Endothelial cell of umbilical vein (primary cell): ENCODE data around the gene PEDS1. TPM values are rescaled to one million over a fixed set of nuclear protein-coding genes. Genes with fewer than 3 reads are reported as not detected.

ENCODE experiments used
- BruUV-seq: library from RNA; stranded (reverse); fragments of 400-500 nt; replicated peaks from 2 replicates; lab custom pipeline; 2021; lab: Mats Ljungman, UMichigan
- CTCF ChIA-PET: fragments of 300-600, 350-600 bp; sonication (Branson Sonifier 250); formaldehyde crosslinking; loops from one replicate; lab custom pipeline; 2021; ENCODE audit warnings: antibody characterized with exemption, inconsistent platforms; lab: Charles Lee
- POLR2A ChIA-PET: fragments of 300-600, 350-600 bp; sonication (Branson Sonifier 250); formaldehyde crosslinking; loops from one replicate; lab custom pipeline; 2021; ENCODE audit warnings: antibody characterized with exemption, inconsistent platforms; lab: Charles Lee
- DNase-seq: peaks from one replicate; pipeline ENCODE4 v3.0.0-alpha.2; 2011; ENCODE audit warnings: low read depth, low spot score
- FAIRE-seq: peaks from 2 replicates; lab custom pipeline; 2011; peaks lifted over from hg19 to GRCh38; lab: Jason Lieb, UNC
- H2AFZ ChIP-seq: 2 replicates; pipeline ENCODE4 v1.6.0; 2012; ENCODE audit warnings: low read depth, low read length, control low read depth, inconsistent platforms
- H3K27ac ChIP-seq: 2 replicates; pipeline ENCODE4 v1.5.1; 2011; ENCODE audit warnings: low read depth, mild to moderate bottlenecking, control low read depth, low read length, moderate library complexity; ENCODE audit not compliant: insufficient read depth
- H3K27me3 ChIP-seq, 2 experiments: 2 replicates each; pipeline versions ENCODE4 v1.6.0 to v1.6.1; 2011; ENCODE audit warnings: low read length in 2 of 2, mixed read lengths in 1 of 2; ENCODE audit not compliant: control insufficient read depth in 2 of 2, insufficient read depth in 2 of 2
- H3K36me3 ChIP-seq, 2 experiments: 2 replicates in 1 of 2; 3 replicates in 1 of 2; pipeline ENCODE4 v1.5.1; 2011; ENCODE audit warnings: low read length in 2 of 2, mild to moderate bottlenecking in 1 of 2, moderate library complexity in 1 of 2; ENCODE audit not compliant: control insufficient read depth in 2 of 2, insufficient read depth in 2 of 2; ENCODE audit errors: extremely low read depth in 1 of 2
- H3K4me1 ChIP-seq: 3 replicates; pipeline ENCODE4 v1.5.1; 2011; ENCODE audit warnings: mild to moderate bottlenecking, low read length; ENCODE audit not compliant: control insufficient read depth, insufficient read depth; ENCODE audit errors: extremely low read depth
- H3K4me2 ChIP-seq: 2 replicates; pipeline ENCODE4 v1.6.1; 2011; ENCODE audit warnings: low read length, control low read depth, mixed read lengths; ENCODE audit not compliant: insufficient read depth
- H3K4me3 ChIP-seq, 3 experiments: fragments of 200-600 bp in 1 of 3; sonication (generic), shearing (Covaris generic) in 1 of 3; replicated peaks in 1 of 3; 2 replicates each; pipeline ENCODE4 v1.5.1; 2011 to 2016; ENCODE audit warnings: control low read depth in 3 of 3, low read length in 3 of 3, mild to moderate bottlenecking in 2 of 3, inconsistent platforms in 1 of 3, low read depth in 1 of 3, moderate library complexity in 1 of 3; ENCODE audit not compliant: insufficient read depth in 1 of 3
- H3K79me2 ChIP-seq: 2 replicates; pipeline ENCODE4 v1.6.0; 2012; ENCODE audit warnings: low read length, inconsistent platforms; ENCODE audit not compliant: control insufficient read depth, insufficient read depth
- H3K9ac ChIP-seq: replicated peaks from 2 replicates; pipeline ENCODE3; 2011; ENCODE audit warnings: low read length, control low read depth; ENCODE audit not compliant: insufficient read depth; ENCODE audit errors: extremely low read depth
- H3K9me1 ChIP-seq: replicated peaks from 3 replicates; pipeline ENCODE4 v1.6.0; 2011; ENCODE audit warnings: mild to moderate bottlenecking, low read length; ENCODE audit not compliant: control insufficient read depth, insufficient read depth; ENCODE audit errors: extremely low read depth
- H3K9me3 ChIP-seq: replicated peaks from 2 replicates; pipeline ENCODE4 v1.5.1; 2012; ENCODE audit warnings: low read length, inconsistent platforms; ENCODE audit not compliant: control insufficient read depth, insufficient read depth
- H4K20me1 ChIP-seq: replicated peaks from 2 replicates; pipeline ENCODE3; 2011; ENCODE audit warnings: mild to moderate bottlenecking, low read length; ENCODE audit not compliant: control insufficient read depth, insufficient read depth; ENCODE audit errors: extremely low read depth
- EZH2 ChIP-seq: IDR thresholded peaks from 2 replicates; pipeline ENCODE4 v1.6.1; 2012; ENCODE audit warnings: borderline replicate concordance, low read depth, mild to moderate bottlenecking, moderate library complexity, low read length, inconsistent platforms; ENCODE audit not compliant: severe bottlenecking
- FOS ChIP-seq: IDR thresholded peaks from 2 replicates; pipeline ENCODE4 v1.6.1; 2011; ENCODE audit warnings: mild to moderate bottlenecking, low read length, moderate library complexity, borderline replicate concordance; ENCODE audit not compliant: insufficient read depth
- GATA2 ChIP-seq: IDR thresholded peaks from 2 replicates; pipeline ENCODE4 v1.7.0; 2011; ENCODE audit warnings: low read depth, mild to moderate bottlenecking, moderate library complexity, mixed read lengths, low read length; ENCODE audit not compliant: insufficient read length, insufficient read depth
- JUN ChIP-seq: IDR thresholded peaks from 2 replicates; pipeline ENCODE4 v1.6.1; 2011; ENCODE audit warnings: borderline replicate concordance, low read depth; ENCODE audit not compliant: insufficient read length, insufficient read depth
- MYC ChIP-seq: IDR thresholded peaks from one replicate; pipeline ENCODE4 v1.6.1; 2011; ENCODE audit warnings: mild to moderate bottlenecking, low read depth, low read length
- POLR2A ChIP-seq: IDR thresholded peaks from 2 replicates; pipeline ENCODE4 v1.6.1; 2012; ENCODE audit warnings: low read depth, mild to moderate bottlenecking, control low read depth, low read length
- POLR2AphosphoS5 ChIP-seq: IDR thresholded peaks from 2 replicates; pipeline ENCODE4 v1.6.1; 2012; ENCODE audit warnings: low read depth, mild to moderate bottlenecking, control low read depth, low read length, moderate library complexity; ENCODE audit not compliant: insufficient read depth
- dilution Hi-C: fragments of 300-500 bp; cut with MboI; formaldehyde crosslinking; loops from one replicate; pipeline ENCODE4 v1.15.0; 2019; ENCODE audit warnings: low sequenced_read_pairs; ENCODE audit not compliant: extremely low pct_ligation_motif_present
- intact Hi-C: fragments of 100-400 bp; cut with micrococcal nuclease; formaldehyde crosslinking; loops from one replicate; pipeline ENCODE4 v1.10.0; 2022
- polyA plus RNA-seq, 4 experiments: library from polyadenylated mRNA; depleted of rRNA in 3 of 4; stranded (reverse) in 3 of 4; unstranded in 1 of 4; fragments of >200 nt; gene quantifications; 2 replicates each; pipeline versions ENCODE4 v1.2.1 to v1.2.3, GENCODE V29; 2011 to 2012; ENCODE audit warnings: missing spikeins in 1 of 4
- total RNA-seq: library from RNA; stranded (reverse); gene quantifications from 2 replicates; pipeline ENCODE4 v1.2.3, GENCODE V29; 2021
- TF ChIP-seq, protein P1 (sequence below): IDR thresholded peaks from 2 replicates; pipeline ENCODE4 v1.6.1; 2011; ENCODE audit not compliant: insufficient read depth, insufficient read length
- TF ChIP-seq, protein P2 (sequence below), 2 donors: IDR thresholded peaks; 1 replicate in 1 of 2; 2 replicates in 1 of 2; pipeline ENCODE4 v1.5.1; 2011; ENCODE audit warnings: low read length in 2 of 2, mild to moderate bottlenecking in 2 of 2, moderate library complexity in 2 of 2, control low read depth in 1 of 2, inconsistent platforms in 1 of 2, low read depth in 1 of 2; ENCODE audit not compliant: insufficient read depth in 1 of 2; ENCODE audit errors: extremely low read depth in 1 of 2

Gene PEDS1
- total and polyA plus RNA-seq, 2 donors (not counting 3 experiments of a cell fraction or from before 2014, with no cell fraction given): 62.7 to 131 TPM

DNA sequence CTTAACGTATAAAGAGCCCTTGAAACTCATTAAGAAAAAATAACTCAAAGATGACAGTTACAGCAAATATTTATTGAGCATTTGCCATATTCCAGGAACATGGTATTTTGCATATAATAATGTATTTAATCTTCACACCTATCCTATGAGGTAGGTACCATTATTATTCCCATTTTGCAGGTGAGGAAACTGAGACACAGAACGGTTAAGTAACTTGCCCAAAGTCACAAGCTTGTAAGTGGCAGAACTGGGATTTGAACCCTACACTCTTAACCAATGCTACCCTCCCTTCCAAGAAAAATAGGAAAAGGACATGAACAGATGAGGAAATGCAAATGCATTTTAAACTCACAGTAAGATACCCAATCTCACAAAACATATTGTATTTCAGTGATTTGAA, 35.3 kb downstream of the PEDS1 start:
- H3K9me3 ChIP-seq: no peaks in the 10 kb centered on the region
- no peaks in the 10 kb centered on the region for H3K27me3 ChIP-seq
- dilution Hi-C loops (no loop called here), intact Hi-C loops (no loop called here)
- CTCF ChIA-PET: interaction anchor here (0.8 to 10.7 kb wide), 7 partner anchors 15 to 139 kb away, joined by 3 to 309 read pairs (median 3); no protein-coding TSS in a partner anchor
- BruUV-seq: no TSS peak
- H3K79me2 ChIP-seq: no peaks in the 10 kb centered on the region
- TF ChIP-seq EZH2: no peak
- no peak for TF ChIP-seq MYC
- no peak for TF ChIP-seq FOS
- TF ChIP-seq POLR2AphosphoS5: no peak
- TF ChIP-seq POLR2A: no peak
- no peak for TF ChIP-seq JUN
- TF ChIP-seq GATA2: no peak
- TF ChIP-seq, protein P1, sequence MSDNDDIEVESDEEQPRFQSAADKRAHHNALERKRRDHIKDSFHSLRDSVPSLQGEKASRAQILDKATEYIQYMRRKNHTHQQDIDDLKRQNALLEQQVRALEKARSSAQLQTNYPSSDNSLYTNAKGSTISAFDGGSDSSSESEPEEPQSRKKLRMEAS: no peak
- TF ChIP-seq, protein P2, sequence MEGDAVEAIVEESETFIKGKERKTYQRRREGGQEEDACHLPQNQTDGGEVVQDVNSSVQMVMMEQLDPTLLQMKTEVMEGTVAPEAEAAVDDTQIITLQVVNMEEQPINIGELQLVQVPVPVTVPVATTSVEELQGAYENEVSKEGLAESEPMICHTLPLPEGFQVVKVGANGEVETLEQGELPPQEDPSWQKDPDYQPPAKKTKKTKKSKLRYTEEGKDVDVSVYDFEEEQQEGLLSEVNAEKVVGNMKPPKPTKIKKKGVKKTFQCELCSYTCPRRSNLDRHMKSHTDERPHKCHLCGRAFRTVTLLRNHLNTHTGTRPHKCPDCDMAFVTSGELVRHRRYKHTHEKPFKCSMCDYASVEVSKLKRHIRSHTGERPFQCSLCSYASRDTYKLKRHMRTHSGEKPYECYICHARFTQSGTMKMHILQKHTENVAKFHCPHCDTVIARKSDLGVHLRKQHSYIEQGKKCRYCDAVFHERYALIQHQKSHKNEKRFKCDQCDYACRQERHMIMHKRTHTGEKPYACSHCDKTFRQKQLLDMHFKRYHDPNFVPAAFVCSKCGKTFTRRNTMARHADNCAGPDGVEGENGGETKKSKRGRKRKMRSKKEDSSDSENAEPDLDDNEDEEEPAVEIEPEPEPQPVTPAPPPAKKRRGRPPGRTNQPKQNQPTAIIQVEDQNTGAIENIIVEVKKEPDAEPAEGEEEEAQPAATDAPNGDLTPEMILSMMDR (IDR thresholded peaks at IDR 0.05; ENCODE audit: extremely low read depth in 1 of 2, insufficient read depth in 1 of 2, low read depth in 1 of 2, low read length in 2 of 2): no peak
- no peak overlapping the region for H2AFZ ChIP-seq
- H3K4me3 ChIP-seq: no peak overlapping the region
- no peaks in the 10 kb centered on the region for H3K36me3 ChIP-seq
- H4K20me1 ChIP-seq: no peaks in the 10 kb centered on the region
- FAIRE-seq (no peak), DNase-seq (no peak)
- no peak overlapping the region for H3K27ac ChIP-seq
- H3K4me2 ChIP-seq: no peak overlapping the region
- POLR2A ChIA-PET: no interaction called here
- H3K9ac ChIP-seq: no peak overlapping the region
- H3K9me1 ChIP-seq: no peaks in the 10 kb centered on the region
- H3K4me1 ChIP-seq: peaks cover 20% of the 10 kb centered on the region
